ENCODE results near the gene ZMIZ1. TPM values are rescaled to one million over a fixed set of nuclear protein-coding genes. Genes with fewer than 3 reads are reported as not detected.
A peak's percentile ranks its signal among the peaks of the same experiment; 100 is the strongest.

Gene ZMIZ1
- total RNA-seq, 1 experiment from 2014 or later = 35.8 TPM

DNA sequence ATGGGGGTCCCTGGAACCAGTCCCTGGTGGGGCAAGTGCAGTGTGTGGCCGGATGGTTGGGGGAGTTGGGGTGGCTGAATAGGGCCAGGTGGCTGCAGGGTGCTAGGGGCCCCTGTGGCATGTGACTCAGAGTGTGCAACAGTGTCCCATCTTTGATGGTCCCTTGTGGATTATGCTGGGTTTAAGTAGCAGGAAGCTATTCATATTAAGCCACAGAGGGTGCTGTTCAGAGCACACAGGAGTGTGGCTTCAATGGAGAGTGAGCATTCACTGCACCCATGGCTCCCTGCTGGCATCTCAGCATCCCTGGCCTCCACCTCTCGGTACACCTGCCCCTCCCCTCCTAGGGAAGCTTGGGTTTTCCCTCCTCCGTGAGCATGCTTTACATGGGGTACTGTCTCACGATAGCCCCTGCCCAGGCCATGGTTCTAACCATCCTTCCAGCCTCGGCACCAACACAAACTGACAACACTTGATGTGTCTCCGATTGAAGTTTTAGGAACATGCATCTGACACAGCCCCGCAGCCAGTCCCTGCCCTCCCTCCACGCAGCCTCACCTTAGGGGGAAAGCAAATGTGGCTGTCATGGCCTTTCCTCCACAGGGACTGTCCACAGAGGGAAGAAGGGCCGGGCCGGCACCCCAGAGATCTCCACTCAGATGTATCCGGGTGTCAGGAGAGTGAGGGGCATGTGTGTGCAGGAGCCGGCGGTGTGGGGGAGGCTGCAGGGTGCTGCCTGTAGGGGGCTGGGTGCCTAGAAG lies 248.1 kb downstream of the ZMIZ1 start:
- intact Hi-C loops (cut with micrococcal nuclease; ENCODE audit: unreplicated experiment) = no loop called here
- Histone ChIP-seq H3K4me1 (ENCODE audit: insufficient read depth, low read length, poor library complexity, severe bottlenecking) (peaks cover 21% of the 10 kb centered on the region), H3K9me3 (ENCODE audit: low read depth, low read length, poor library complexity, severe bottlenecking) (no peaks in the 10 kb centered on the region), H3K4me3 (ENCODE audit: low read depth, low read length, poor library complexity, severe bottlenecking) (no peak overlapping the region), H3K27ac (ENCODE audit: low read depth, low read length, poor library complexity, severe bottlenecking) (peak overlapping the region; percentile 49), H3K36me3 (ENCODE audit: insufficient read depth, low read length, poor library complexity, severe bottlenecking) (peaks cover 5% of the 10 kb centered on the region), H3K27me3 (replicated peaks; ENCODE audit: insufficient read depth, low read depth, low read length, poor library complexity) (no peaks in the 10 kb centered on the region)
- no peak for TF ChIP-seq EZH2 (IDR thresholded peaks at IDR 0.05; ENCODE audit: borderline replicate concordance, low read depth, low read length, poor library complexity, severe bottlenecking)
- TF ChIP-seq, protein P1, sequence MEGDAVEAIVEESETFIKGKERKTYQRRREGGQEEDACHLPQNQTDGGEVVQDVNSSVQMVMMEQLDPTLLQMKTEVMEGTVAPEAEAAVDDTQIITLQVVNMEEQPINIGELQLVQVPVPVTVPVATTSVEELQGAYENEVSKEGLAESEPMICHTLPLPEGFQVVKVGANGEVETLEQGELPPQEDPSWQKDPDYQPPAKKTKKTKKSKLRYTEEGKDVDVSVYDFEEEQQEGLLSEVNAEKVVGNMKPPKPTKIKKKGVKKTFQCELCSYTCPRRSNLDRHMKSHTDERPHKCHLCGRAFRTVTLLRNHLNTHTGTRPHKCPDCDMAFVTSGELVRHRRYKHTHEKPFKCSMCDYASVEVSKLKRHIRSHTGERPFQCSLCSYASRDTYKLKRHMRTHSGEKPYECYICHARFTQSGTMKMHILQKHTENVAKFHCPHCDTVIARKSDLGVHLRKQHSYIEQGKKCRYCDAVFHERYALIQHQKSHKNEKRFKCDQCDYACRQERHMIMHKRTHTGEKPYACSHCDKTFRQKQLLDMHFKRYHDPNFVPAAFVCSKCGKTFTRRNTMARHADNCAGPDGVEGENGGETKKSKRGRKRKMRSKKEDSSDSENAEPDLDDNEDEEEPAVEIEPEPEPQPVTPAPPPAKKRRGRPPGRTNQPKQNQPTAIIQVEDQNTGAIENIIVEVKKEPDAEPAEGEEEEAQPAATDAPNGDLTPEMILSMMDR (conservative IDR thresholded peaks at IDR 0.05; ENCODE audit: low read depth, low read length) = no peak
- ChIA-PET POLR2A (ENCODE audit: low non-redundant PET) (interaction anchor here (0.6 kb wide), 1 partner anchor 348 kb away, joined by 3 read pairs; no protein-coding TSS in a partner anchor), CTCF (no interaction called here)
- peak; percentile 42 for DNase-seq (ENCODE audit: low spot score)
- no TSS peak for BruUV-seq (replicated peaks)

DNA sequence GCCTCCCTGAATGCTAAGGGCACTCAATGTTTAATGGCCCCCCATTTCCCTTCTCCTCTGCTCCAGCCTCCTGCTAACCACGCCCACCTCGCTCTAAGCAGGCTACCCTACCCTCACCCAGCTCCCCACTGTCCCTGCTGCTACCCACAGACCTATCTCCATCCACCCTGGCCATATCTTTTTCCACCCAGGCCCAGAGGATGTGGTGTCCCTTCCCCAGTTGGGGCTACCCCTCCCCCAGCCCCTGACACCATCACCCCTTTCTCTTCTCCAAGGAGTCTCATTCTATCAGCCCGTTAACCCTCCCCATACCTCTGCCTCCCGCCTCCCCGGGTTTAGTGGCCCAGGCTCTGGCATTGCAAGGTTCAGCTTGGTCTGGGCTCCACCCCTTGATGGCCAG lies 249.6 kb downstream of the ZMIZ1 start:
- TF ChIP-seq, protein P1 (conservative IDR thresholded peaks at IDR 0.05; ENCODE audit: low read depth, low read length) = no peak
- no peak for TF ChIP-seq EZH2 (IDR thresholded peaks at IDR 0.05; ENCODE audit: borderline replicate concordance, low read depth, low read length, poor library complexity, severe bottlenecking)
- H3K4me3 ChIP-seq (ENCODE audit: low read depth, low read length, poor library complexity, severe bottlenecking) = no peak overlapping the region
- BruUV-seq (replicated peaks) = no TSS peak
- H3K9me3 ChIP-seq (ENCODE audit: low read depth, low read length, poor library complexity, severe bottlenecking) = no peaks in the 10 kb centered on the region
- POLR2A ChIA-PET (ENCODE audit: low non-redundant PET) = no interaction called here
- H3K4me1 ChIP-seq (ENCODE audit: insufficient read depth, low read length, poor library complexity, severe bottlenecking) = peaks cover 21% of the 10 kb centered on the region
- DNase-seq (ENCODE audit: low spot score) = no peak
- H3K36me3 ChIP-seq (ENCODE audit: insufficient read depth, low read length, poor library complexity, severe bottlenecking) = no peaks in the 10 kb centered on the region
- intact Hi-C loops (cut with micrococcal nuclease; ENCODE audit: unreplicated experiment) = no loop called here
- CTCF ChIA-PET = no interaction called here
- no peaks in the 10 kb centered on the region for H3K27me3 ChIP-seq (replicated peaks; ENCODE audit: insufficient read depth, low read depth, low read length, poor library complexity)
- H3K27ac ChIP-seq (ENCODE audit: low read depth, low read length, poor library complexity, severe bottlenecking) = peak overlapping the region; percentile 75

DNA sequence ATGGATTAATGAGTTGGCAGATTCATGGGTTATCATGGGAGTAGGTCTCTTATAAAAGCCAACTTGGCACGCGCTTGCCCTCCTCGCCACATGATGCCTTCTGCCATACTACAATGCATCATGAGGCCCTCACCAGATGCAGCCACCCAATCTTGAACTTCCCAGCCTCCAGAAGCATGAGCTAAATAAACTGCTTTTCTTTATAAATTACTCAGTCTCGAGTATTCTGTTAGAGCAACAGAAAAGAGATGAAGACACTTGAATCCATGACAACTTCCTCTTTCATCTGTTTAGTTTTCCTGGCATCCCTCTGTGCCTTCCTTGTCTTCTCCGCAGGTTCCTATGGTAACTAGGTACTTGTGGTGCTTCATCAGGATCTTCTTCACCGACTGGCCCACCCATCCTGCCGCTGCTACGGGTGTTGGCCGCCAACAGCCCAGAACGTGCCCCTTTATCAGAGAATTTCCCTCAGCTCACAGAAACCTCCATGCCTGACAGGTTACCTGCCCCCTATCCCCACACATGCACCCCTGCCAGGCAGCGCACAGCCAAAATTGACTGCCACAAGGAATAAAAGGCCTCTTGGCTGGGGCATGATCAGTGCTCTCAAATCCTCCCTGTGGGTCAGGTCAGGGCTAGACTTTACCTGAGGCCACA lies 250.5 kb downstream of the ZMIZ1 start:
- DNase-seq (ENCODE audit: low spot score) = no peak
- ChIA-PET POLR2A (ENCODE audit: low non-redundant PET) (no interaction called here), CTCF (no interaction called here)
- BruUV-seq (replicated peaks) = no TSS peak
- no peaks in the 10 kb centered on the region for H3K36me3 ChIP-seq (ENCODE audit: insufficient read depth, low read length, poor library complexity, severe bottlenecking)
- TF ChIP-seq, protein P1 (conservative IDR thresholded peaks at IDR 0.05; ENCODE audit: low read depth, low read length) = no peak
- intact Hi-C loops (cut with micrococcal nuclease; ENCODE audit: unreplicated experiment) = no loop called here
- H3K4me1 ChIP-seq (ENCODE audit: insufficient read depth, low read length, poor library complexity, severe bottlenecking) = peaks cover 21% of the 10 kb centered on the region
- no peaks in the 10 kb centered on the region for H3K9me3 ChIP-seq (ENCODE audit: low read depth, low read length, poor library complexity, severe bottlenecking)
- no peak overlapping the region for H3K27ac ChIP-seq (ENCODE audit: low read depth, low read length, poor library complexity, severe bottlenecking)
- no peaks in the 10 kb centered on the region for H3K27me3 ChIP-seq (replicated peaks; ENCODE audit: insufficient read depth, low read depth, low read length, poor library complexity)
- no peak overlapping the region for H3K4me3 ChIP-seq (ENCODE audit: low read depth, low read length, poor library complexity, severe bottlenecking)
